SK-N-SH treated with all-trans-retinoic acid at 6 μM for 48 hours (cell line): ENCODE results near the gene SPOUT1.

Experiments
- ARNTL ChIP-seq: fragments of 450-650 bp; formaldehyde crosslinking; IDR thresholded peaks from 2 replicates; pipeline ENCODE4 v1.5.0; 2020; ENCODE audit warnings: low read depth, mild to moderate bottlenecking, moderate library complexity, borderline replicate concordance
- CREB5 ChIP-seq: fragments of 250-450 bp; sonication (Bioruptor Pico); IDR thresholded peaks from 2 replicates; pipeline ENCODE4 v1.5.1; 2020; ENCODE audit warnings: low read depth, mild to moderate bottlenecking, moderate library complexity
- CSRNP3 ChIP-seq: fragments of 250-450 bp; sonication (Bioruptor Pico); IDR thresholded peaks from 2 replicates; pipeline ENCODE4 v1.5.1; 2021; ENCODE audit warnings: mild to moderate bottlenecking, moderate library complexity
- ESRRG ChIP-seq: fragments of 250-450 bp; sonication (Bioruptor Pico); IDR thresholded peaks from 2 replicates; pipeline ENCODE4 v1.6.1; 2021; ENCODE audit warnings: mild to moderate bottlenecking
- ISL1 ChIP-seq: fragments of 250-450 bp; sonication (Bioruptor Pico); IDR thresholded peaks from 2 replicates; pipeline ENCODE4 v2.1.2; 2022; ENCODE audit warnings: mild to moderate bottlenecking, moderate library complexity
- OSR1 ChIP-seq: fragments of 250-450 bp; sonication (Bioruptor Pico); IDR thresholded peaks from 2 replicates; pipeline ENCODE4 v1.8.0; 2022; ENCODE audit warnings: moderate library complexity, mild to moderate bottlenecking, inconsistent platforms
- PATZ1 ChIP-seq: fragments of 250-450 bp; sonication (Bioruptor Pico); IDR thresholded peaks from 2 replicates; pipeline ENCODE4 v1.8.0; 2020; ENCODE audit warnings: mild to moderate bottlenecking, moderate library complexity, borderline replicate concordance
- PPARA ChIP-seq: fragments of 250-450 bp; sonication (Bioruptor Pico); IDR thresholded peaks from 2 replicates; pipeline ENCODE4 v1.5.0; 2020; ENCODE audit warnings: mild to moderate bottlenecking, borderline replicate concordance
- SNAI2 ChIP-seq: fragments of 250-450 bp; sonication (Bioruptor Pico); IDR thresholded peaks from 2 replicates; pipeline ENCODE4 v1.5.0; 2020; ENCODE audit warnings: mild to moderate bottlenecking, moderate library complexity
- TOX ChIP-seq: fragments of 250-450 bp; sonication (Bioruptor Pico); IDR thresholded peaks from 2 replicates; pipeline ENCODE4 v1.8.0; 2021; ENCODE audit warnings: mild to moderate bottlenecking, moderate library complexity, borderline replicate concordance
- TSHZ2 ChIP-seq: fragments of 250-450 bp; sonication (Bioruptor Pico); IDR thresholded peaks from 2 replicates; pipeline ENCODE4 v1.5.0; 2020; ENCODE audit warnings: mild to moderate bottlenecking, moderate library complexity
- ZFP3 ChIP-seq: fragments of 250-450 bp; sonication (Bioruptor Pico); IDR thresholded peaks from 2 replicates; pipeline ENCODE4 v1.5.0; 2020; ENCODE audit warnings: mild to moderate bottlenecking, moderate library complexity

- TF ChIP-seq OSR1 (CRISPR knock-in tag) (no peak), TSHZ2 (CRISPR knock-in tag) (no peak), PPARA (CRISPR knock-in tag) (no peak), SNAI2 (CRISPR knock-in tag) (no peak), CSRNP3 (no peak), ISL1 (CRISPR knock-in tag) (no peak), CREB5 (no peak), ARNTL (CRISPR knock-in tag) (no peak), ZFP3 (CRISPR knock-in tag) (no peak), PATZ1 (CRISPR knock-in tag) (no peak), TOX (CRISPR knock-in tag) (no peak), ESRRG (CRISPR knock-in tag) (no peak)
Observed at GRCh38 chr9:128818839-128819715, 10.5 kb downstream of the SPOUT1 start.
